ENCODE results near the gene HTRA3. TPM values are rescaled to one million over a fixed set of nuclear protein-coding genes. Genes with fewer than 3 reads are reported as not detected.
"Not testable (repeated sequence)": the region's sequence is repeated elsewhere in the genome, so short reads cannot be mapped to it uniquely, and the experiment has no call there.

Gene HTRA3
- total RNA-seq, 1 donor from 2014 or later = 3.5 TPM

DNA sequence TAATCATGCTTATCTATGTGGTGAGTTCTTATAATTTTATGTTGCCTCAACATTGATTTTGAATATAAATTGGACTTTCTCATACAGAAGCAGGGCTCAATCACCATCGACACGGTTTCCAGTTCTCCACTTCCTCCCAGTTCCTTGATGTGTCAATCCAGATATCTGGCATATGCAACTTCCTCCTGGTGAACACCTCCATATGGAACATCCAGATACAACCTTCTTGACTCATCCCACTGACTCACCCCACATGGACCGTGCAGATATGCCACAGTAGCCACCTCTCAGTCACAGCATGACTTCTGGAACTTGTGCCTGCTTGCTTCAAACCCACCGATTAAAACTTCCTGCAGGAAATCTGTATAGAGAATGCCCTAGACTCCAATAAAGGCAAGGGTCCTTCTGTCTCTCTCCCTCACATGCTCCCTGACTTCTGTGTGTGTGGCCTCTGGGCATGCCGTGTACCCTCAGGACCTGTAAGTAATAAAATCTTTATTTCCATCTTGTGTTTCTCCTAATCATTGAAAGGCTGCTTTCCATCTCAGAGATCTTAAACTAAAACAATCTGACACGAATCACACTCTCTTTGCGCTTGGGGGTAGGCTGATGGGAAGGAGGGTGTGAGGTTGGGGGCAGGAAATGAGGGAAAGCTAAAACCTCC, 67.0 kb downstream of the HTRA3 start:
- no peaks in the 10 kb centered on the region for H3K4me1 Mint-ChIP-seq (ENCODE audit: low read depth)
- H3K27me3 Mint-ChIP-seq (ENCODE audit: low read depth) = no peaks in the 10 kb centered on the region
- H3K36me3 Mint-ChIP-seq (ENCODE audit: low read depth) = peaks cover 5% of the 10 kb centered on the region
- no peak overlapping the region for H3K27ac Mint-ChIP-seq (ENCODE audit: unreplicated experiment)
- H3K9me3 Mint-ChIP-seq (ENCODE audit: low read depth) = peaks cover 12% of the 10 kb centered on the region
- TF ChIP-seq CTCF (IDR thresholded peaks at IDR 0.05) = no peak
- DNase-seq (ENCODE audit: low spot score) = no peak
- no peak overlapping the region for H3K4me3 Mint-ChIP-seq (ENCODE audit: unreplicated experiment)

DNA sequence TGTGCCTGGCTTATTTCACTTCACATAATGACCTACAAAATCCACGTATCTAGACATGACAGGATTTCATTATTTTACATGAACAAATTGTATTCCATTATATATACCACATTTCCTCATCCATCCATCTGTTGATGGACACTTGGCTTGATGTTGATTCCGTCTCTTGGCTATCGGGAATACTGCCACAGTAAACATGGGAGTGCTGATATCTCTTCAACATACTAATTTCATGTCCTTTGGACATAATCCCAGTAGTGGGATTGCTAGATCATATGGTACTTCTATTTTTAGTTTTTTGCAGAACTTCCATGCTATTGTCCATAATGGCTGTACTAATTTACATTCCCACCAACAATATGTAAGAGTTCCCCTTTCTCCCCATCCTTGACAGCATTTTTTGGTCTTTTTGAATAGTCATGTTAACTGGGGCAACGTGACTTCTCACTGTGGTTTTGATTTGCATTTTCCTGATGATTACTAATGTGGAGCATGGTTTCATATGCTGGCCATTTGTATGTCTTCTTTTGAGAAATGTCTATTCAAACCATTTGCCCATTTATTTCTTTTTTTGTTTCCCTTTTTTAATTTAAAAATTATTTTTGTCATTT, 68.9 kb downstream of the HTRA3 start:
- no peak for DNase-seq (ENCODE audit: low spot score)
- peaks cover 2% of the 10 kb centered on the region for H3K27me3 Mint-ChIP-seq (ENCODE audit: low read depth)
- no peaks in the 10 kb centered on the region for H3K4me1 Mint-ChIP-seq (ENCODE audit: low read depth)
- H3K36me3 Mint-ChIP-seq (ENCODE audit: low read depth) = peaks cover 5% of the 10 kb centered on the region
- no peak overlapping the region for H3K4me3 Mint-ChIP-seq (ENCODE audit: unreplicated experiment)
- no peak overlapping the region for H3K27ac Mint-ChIP-seq (ENCODE audit: unreplicated experiment)
- no peak for TF ChIP-seq CTCF (IDR thresholded peaks at IDR 0.05)
- H3K9me3 Mint-ChIP-seq (ENCODE audit: low read depth) = peaks cover 12% of the 10 kb centered on the region

DNA sequence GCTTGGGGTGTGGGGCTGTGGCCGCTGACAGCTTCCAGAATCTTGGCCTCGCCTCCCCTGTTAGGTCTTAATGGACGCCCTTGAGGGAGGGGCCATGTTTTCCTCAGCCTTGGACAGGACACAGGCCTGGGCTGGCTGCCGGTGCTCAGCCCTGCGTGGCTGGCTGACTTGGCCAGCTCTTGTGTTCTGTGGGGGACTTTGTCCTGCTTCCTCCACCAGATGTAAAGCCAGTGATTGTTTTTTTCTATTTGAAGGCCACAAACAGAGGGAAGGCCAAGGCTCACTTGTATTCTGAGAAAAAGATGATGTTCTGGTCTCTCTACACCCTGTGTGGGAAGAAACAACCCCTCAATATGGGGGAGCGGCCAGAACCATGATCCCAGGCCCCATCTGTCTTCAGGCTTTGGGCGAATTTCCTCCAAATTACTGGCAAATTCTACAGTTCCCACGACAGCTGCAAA, 71.3 kb downstream of the HTRA3 start:
- Mint-ChIP-seq H3K9me3 (ENCODE audit: low read depth) (peaks cover 9% of the 10 kb centered on the region), H3K27me3 (ENCODE audit: low read depth) (peaks cover 2% of the 10 kb centered on the region), H3K27ac (ENCODE audit: unreplicated experiment) (no peak overlapping the region), H3K36me3 (ENCODE audit: low read depth) (peaks cover 2% of the 10 kb centered on the region), H3K4me3 (ENCODE audit: unreplicated experiment) (no peak overlapping the region), H3K4me1 (ENCODE audit: low read depth) (peaks cover 5% of the 10 kb centered on the region)
- DNase-seq (ENCODE audit: low spot score) = no peak
- no peak for TF ChIP-seq CTCF (IDR thresholded peaks at IDR 0.05)

- not testable (repeated sequence) for H3K4me3 Mint-ChIP-seq (ENCODE audit: unreplicated experiment); DNase-seq (ENCODE audit: low spot score); H3K27ac Mint-ChIP-seq (ENCODE audit: unreplicated experiment); H3K27me3 Mint-ChIP-seq (ENCODE audit: low read depth); H3K36me3 Mint-ChIP-seq (ENCODE audit: low read depth); H3K4me1 Mint-ChIP-seq (ENCODE audit: low read depth); H3K9me3 Mint-ChIP-seq (ENCODE audit: low read depth)
Measured at GRCh38 chr4:8341281-8341680, 71.7 kb downstream of the HTRA3 start.

DNA sequence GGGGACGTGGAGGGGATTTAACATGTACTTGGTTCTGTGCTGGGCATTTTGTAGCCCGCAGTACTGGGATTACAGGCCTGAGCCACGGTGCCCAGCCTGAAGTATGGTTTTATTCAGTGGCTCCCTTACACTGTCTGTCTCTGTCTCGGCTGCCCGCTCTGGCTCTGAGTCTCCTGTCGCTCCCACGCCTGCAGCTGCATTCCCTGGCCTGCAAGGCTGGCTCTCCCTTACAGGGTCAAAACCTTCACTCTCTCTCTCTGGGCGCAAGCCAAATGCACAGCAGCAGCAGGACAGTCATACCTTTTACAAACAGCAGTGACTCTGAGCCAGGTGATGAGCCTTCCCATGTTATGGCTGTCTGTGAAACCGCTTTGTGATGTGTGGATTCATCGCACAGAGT, 72.1 kb downstream of the HTRA3 start:
- H3K9me3 Mint-ChIP-seq (ENCODE audit: low read depth) = peaks cover 2% of the 10 kb centered on the region
- TF ChIP-seq CTCF (IDR thresholded peaks at IDR 0.05) = no peak
- no peak overlapping the region for H3K4me3 Mint-ChIP-seq (ENCODE audit: unreplicated experiment)
- peaks cover 2% of the 10 kb centered on the region for H3K27me3 Mint-ChIP-seq (ENCODE audit: low read depth)
- no peak overlapping the region for H3K27ac Mint-ChIP-seq (ENCODE audit: unreplicated experiment)
- no peaks in the 10 kb centered on the region for H3K36me3 Mint-ChIP-seq (ENCODE audit: low read depth)
- H3K4me1 Mint-ChIP-seq (ENCODE audit: low read depth) = peaks cover 6% of the 10 kb centered on the region
- DNase-seq (ENCODE audit: low spot score) = peak; percentile 41

All from chondrocyte (in vitro differentiated cells).